Measurements from ENCODE around the gene INTS11.

DNA sequence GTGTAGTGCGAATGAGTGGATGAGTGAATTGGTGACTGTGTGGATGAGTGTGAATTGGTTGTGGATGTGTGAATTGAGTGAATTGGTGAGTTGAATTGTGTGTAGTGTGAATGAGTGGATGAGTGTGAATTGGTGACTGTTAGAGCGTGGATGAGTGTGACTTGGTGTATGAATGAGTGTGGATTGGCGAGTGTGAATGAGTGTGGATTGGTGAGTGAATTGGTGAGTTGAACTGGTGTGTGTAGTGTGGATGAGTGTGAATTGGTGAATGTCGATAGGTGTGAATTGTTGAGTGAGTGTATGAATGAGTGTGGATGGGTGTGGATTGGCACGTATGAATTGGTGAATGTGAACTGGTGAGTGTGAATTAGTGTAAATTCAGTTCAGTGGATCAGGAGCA, 42.9 kb upstream of the INTS11 start:
- TF ChIP-seq, protein P1, sequence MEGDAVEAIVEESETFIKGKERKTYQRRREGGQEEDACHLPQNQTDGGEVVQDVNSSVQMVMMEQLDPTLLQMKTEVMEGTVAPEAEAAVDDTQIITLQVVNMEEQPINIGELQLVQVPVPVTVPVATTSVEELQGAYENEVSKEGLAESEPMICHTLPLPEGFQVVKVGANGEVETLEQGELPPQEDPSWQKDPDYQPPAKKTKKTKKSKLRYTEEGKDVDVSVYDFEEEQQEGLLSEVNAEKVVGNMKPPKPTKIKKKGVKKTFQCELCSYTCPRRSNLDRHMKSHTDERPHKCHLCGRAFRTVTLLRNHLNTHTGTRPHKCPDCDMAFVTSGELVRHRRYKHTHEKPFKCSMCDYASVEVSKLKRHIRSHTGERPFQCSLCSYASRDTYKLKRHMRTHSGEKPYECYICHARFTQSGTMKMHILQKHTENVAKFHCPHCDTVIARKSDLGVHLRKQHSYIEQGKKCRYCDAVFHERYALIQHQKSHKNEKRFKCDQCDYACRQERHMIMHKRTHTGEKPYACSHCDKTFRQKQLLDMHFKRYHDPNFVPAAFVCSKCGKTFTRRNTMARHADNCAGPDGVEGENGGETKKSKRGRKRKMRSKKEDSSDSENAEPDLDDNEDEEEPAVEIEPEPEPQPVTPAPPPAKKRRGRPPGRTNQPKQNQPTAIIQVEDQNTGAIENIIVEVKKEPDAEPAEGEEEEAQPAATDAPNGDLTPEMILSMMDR (IDR thresholded peaks at IDR 0.05; ENCODE audit: borderline replicate concordance, extremely low read depth, low read length, poor library complexity, severe bottlenecking), result no peak
- TF ChIP-seq EZH2 (IDR thresholded peaks at IDR 0.05; ENCODE audit: borderline replicate concordance, low read depth, low read length, severe bottlenecking), result no peak
